ENCODE data around the gene KLHL20.

- TF ChIP-seq, protein P1, sequence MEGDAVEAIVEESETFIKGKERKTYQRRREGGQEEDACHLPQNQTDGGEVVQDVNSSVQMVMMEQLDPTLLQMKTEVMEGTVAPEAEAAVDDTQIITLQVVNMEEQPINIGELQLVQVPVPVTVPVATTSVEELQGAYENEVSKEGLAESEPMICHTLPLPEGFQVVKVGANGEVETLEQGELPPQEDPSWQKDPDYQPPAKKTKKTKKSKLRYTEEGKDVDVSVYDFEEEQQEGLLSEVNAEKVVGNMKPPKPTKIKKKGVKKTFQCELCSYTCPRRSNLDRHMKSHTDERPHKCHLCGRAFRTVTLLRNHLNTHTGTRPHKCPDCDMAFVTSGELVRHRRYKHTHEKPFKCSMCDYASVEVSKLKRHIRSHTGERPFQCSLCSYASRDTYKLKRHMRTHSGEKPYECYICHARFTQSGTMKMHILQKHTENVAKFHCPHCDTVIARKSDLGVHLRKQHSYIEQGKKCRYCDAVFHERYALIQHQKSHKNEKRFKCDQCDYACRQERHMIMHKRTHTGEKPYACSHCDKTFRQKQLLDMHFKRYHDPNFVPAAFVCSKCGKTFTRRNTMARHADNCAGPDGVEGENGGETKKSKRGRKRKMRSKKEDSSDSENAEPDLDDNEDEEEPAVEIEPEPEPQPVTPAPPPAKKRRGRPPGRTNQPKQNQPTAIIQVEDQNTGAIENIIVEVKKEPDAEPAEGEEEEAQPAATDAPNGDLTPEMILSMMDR (IDR thresholded peaks at IDR 0.05), result no peak
- no peak for TF ChIP-seq POLR2A (IDR thresholded peaks at IDR 0.05)
Measured at GRCh38 chr1:173775578-173776226, 60.9 kb downstream of the KLHL20 start.

Measured in body of pancreas (tissue), 4 donors.